C4-2B (cell line): ENCODE results near the gene RNF123.
A peak's percentile ranks its signal among the peaks of the same experiment; 100 is the strongest.

ENCODE experiments used
- H3K27ac ChIP-seq: fragments of 450-650 bp; 2 replicates; pipeline ENCODE4 v1.5.1; 2017
- ZFX ChIP-seq: fragments of 450-650 bp; IDR thresholded peaks from 2 replicates; pipeline ENCODE4 v1.6.1; 2017
- TF ChIP-seq, protein P1 (sequence below): fragments of 450-650 bp; conservative IDR thresholded peaks from 2 replicates; pipeline ENCODE4 v1.5.1; 2017; ENCODE audit warnings: mild to moderate bottlenecking

Gene RNF123

DNA sequence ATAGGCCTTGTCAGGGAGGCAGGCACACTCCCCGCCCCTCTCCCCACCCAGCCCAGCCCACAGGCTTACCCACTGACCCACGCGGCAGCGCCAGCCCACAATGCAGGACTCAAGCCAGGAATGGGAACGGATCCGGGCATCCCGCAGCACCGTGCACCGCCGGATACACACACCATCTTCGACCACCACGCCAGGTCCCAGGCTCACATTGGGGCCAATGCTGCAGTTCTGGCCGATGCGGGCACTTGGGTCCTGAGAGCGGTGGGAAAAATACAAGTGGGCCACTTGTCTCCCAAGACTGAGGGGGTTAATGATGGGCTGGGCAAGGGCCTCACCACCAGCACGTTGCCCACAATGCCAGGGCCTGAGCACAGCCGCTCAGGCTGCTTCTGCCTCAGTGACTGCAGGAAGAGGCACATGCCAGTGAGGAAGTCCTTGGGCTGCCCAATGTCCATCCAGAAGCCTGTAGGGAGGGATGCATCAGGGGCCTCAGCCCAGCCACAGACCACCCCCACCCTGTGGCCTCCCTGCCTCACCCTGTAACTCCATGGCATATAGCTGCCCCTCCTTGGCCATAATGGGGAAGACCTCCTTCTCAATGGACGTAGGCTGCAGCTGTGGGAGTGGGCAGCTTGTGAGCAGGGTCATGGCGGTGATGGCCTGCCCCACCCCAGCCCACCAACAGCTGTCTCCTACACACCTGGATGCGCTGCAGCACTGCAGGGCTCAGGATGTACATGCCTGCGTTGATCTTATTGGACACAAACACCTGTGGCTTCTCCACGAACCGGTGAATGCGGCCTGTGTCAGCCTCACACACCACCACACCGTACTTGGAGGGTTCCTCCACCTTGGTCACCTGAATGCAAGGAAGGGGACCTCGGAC is 32.8 kb downstream of the RNF123 start:
- H3K27ac ChIP-seq: peak overlapping the region; percentile 94
- no peak for TF ChIP-seq ZFX
- TF ChIP-seq, protein P1, sequence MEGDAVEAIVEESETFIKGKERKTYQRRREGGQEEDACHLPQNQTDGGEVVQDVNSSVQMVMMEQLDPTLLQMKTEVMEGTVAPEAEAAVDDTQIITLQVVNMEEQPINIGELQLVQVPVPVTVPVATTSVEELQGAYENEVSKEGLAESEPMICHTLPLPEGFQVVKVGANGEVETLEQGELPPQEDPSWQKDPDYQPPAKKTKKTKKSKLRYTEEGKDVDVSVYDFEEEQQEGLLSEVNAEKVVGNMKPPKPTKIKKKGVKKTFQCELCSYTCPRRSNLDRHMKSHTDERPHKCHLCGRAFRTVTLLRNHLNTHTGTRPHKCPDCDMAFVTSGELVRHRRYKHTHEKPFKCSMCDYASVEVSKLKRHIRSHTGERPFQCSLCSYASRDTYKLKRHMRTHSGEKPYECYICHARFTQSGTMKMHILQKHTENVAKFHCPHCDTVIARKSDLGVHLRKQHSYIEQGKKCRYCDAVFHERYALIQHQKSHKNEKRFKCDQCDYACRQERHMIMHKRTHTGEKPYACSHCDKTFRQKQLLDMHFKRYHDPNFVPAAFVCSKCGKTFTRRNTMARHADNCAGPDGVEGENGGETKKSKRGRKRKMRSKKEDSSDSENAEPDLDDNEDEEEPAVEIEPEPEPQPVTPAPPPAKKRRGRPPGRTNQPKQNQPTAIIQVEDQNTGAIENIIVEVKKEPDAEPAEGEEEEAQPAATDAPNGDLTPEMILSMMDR: no peak

DNA sequence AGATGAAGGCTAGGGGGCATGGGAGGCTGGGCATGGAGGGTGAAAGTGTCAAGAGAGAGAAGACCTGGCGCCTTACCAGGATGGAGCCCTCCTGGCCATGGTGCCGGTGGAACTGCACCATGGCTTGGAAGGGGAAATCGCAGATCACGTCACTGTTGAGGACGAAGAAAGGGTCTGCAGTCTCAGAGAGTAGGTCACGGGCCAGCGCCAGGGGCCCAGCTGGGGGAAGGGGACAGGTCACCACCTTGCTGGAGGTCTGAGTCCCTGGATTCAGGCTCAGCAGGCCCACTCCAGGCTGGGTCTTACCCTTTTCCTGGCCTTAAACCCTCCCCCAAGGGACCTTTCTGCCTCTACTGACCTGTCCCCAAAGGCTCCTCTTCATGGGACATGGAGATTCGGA is 33.5 kb downstream of the RNF123 start:
- TF ChIP-seq, protein P1: no peak
- TF ChIP-seq ZFX: no peak
- peak overlapping the region; percentile 94 for H3K27ac ChIP-seq

- peak overlapping the region; percentile 94 for H3K27ac ChIP-seq
- TF ChIP-seq, protein P1: no peak
- TF ChIP-seq ZFX: no peak
Measured at GRCh38 chr3:49723296-49723627, 33.9 kb downstream of the RNF123 start.

- peak within 1 kb of the TSS; percentile 94 for H3K27ac ChIP-seq
- peak; percentile 64; the same call in 1 of the 2 replicates for TF ChIP-seq ZFX
- TF ChIP-seq, protein P1: no peak
Measured at GRCh38 chr3:49723628-49724551, 34.5 kb downstream of the RNF123 start, which contains the start of gene GMPPB. Gene GMPPB (minus strand): TSS chr3:49723951. CDS start chr3:49723726, 225 bp downstream.

DNA sequence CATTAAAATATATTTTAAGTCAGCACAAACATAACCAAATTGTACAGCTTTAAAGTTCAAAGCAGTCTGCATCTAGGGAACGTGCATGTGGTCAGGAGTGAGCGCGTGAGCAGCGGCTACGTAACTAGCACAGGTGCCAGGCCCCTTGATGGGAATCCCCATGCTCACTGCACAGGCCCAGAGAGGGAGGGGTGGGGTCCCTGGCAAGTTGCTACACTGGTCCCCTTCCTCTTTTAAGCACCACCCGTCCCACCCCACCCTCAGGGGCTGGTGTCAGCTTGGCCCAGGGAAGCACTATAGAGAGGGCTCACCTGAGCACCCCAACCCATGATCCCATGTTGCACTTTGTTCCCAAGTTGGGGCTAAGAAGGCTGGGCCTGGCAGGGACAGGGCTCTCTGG is 35.2 kb downstream of the RNF123 start:
- peak overlapping the region; percentile 94 for H3K27ac ChIP-seq
- TF ChIP-seq, protein P1: no peak
- TF ChIP-seq ZFX: no peak

DNA sequence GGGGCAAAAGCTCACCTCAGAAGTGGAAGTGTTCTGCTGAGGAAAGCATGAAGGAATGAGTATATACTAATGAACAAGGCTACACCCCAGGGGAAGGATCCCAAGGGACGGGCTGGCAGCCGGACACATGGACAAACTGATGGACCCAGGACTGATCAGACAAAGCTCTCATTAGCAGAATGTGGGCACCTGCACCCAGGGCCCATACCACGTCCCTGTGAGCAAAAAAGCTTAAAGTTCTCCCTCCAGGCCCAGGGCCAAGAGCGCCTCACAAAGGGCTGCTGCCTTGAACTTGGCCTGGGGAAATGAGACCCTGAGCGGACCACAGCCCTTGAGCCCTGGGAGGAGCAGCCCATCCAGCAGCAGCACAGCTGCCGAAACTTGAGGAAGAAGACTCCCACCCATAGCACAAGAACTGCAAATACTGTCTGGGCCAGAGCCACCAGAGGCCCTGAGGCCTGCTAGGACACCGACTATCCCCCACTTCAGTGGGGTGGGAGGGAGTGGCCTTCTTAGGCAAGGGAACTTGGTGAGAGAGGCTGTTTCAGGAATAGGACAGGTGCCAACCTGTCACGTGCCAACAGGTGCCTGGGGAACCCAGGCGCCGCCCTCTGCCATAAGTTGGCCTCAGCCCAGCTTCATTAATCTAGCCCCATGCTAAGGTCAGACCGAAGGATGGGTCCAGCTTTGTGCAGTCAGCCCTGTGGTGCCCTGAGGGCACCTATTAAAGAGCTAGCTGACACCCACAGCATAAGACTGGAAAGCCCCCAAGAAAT is 36.7 kb downstream of the RNF123 start:
- TF ChIP-seq ZFX: no peak
- TF ChIP-seq, protein P1: no peak
- H3K27ac ChIP-seq: no peak overlapping the region
